Measurements from ENCODE around the gene NEO1. TPM values are rescaled to one million over a fixed set of nuclear protein-coding genes. Genes with fewer than 3 reads are reported as not detected.

The NEO1 gene
- total and polyA plus RNA-seq, 9 of the 15 experiments (the other 6 are each of a cell fraction or from before 2014, with no cell fraction given) = 0.08 to 1.7 (median 0.48) TPM

DNA sequence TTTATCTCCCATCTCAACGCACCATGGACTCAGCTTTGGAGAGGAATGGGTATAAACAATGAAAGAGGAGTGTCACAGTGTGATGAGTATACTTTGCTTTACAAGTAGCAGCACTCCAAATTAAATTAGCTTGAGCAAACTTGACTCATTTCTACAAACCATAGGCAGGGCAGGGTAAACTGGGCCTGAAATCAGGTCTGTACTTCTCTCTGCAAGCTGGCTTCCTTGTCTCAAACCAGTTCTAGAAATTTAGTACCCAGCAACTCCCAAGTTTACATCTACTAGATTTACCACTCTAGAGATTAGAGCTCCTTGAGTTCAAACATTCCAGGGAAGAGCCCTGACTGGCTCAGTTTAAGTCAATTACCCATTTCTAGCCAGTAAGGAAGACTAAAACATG is 37.4 kb upstream of the NEO1 start:
- CTCF ChIA-PET (ENCODE audit: low intra/inter-chr PET ratio) = no interaction called here
- in situ Hi-C loops (cut with MboI) = no loop called here

More for the DNA sequence above, 37.4 kb upstream of the NEO1 start:
- TF ChIP-seq, protein P1, sequence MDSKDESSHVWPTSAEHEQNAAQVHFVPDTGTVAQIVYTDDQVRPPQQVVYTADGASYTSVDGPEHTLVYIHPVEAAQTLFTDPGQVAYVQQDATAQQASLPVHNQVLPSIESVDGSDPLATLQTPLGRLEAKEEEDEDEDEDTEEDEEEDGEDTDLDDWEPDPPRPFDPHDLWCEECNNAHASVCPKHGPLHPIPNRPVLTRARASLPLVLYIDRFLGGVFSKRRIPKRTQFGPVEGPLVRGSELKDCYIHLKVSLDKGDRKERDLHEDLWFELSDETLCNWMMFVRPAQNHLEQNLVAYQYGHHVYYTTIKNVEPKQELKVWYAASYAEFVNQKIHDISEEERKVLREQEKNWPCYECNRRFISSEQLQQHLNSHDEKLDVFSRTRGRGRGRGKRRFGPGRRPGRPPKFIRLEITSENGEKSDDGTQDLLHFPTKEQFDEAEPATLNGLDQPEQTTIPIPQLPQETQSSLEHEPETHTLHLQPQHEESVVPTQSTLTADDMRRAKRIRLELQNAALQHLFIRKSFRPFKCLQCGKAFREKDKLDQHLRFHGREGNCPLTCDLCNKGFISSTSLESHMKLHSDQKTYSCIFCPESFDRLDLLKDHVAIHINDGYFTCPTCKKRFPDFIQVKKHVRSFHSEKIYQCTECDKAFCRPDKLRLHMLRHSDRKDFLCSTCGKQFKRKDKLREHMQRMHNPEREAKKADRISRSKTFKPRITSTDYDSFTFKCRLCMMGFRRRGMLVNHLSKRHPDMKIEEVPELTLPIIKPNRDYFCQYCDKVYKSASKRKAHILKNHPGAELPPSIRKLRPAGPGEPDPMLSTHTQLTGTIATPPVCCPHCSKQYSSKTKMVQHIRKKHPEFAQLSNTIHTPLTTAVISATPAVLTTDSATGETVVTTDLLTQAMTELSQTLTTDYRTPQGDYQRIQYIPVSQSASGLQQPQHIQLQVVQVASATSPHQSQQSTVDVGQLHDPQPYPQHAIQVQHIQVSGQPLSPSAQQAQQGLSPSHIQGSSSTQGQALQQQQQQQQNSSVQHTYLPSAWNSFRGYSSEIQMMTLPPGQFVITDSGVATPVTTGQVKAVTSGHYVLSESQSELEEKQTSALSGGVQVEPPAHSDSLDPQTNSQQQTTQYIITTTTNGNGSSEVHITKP (IDR thresholded peaks at IDR 0.05; ENCODE audit: partially characterized antibody) = no peak
- no peak for TF ChIP-seq MEF2D (tag; conservative IDR thresholded peaks at IDR 0.05; ENCODE audit: low read depth)
- TF ChIP-seq NFRKB (IDR thresholded peaks at IDR 0.05; ENCODE audit: low read depth) = no peak
- no peak for TF ChIP-seq TSC22D4 (tag; IDR thresholded peaks at IDR 0.05)
- TF ChIP-seq PML (IDR thresholded peaks at IDR 0.05; ENCODE audit: low read length) = no peak
- no peak for TF ChIP-seq ELF2 (CRISPR knock-in tag; IDR thresholded peaks at IDR 0.05)
- no peak for TF ChIP-seq ZNF586 (CRISPR knock-in tag; conservative IDR thresholded peaks at IDR 0.05)
- TF ChIP-seq HSF4 (CRISPR knock-in tag; IDR thresholded peaks at IDR 0.05; ENCODE audit: borderline replicate concordance) = no peak
- no peak for TF ChIP-seq RAD51 (IDR thresholded peaks at IDR 0.05; ENCODE audit: borderline replicate concordance, low read depth)
- TF ChIP-seq ZNF699 (CRISPR knock-in tag; IDR thresholded peaks at IDR 0.05; ENCODE audit: insufficient replicate concordance) = no peak
- no peak for TF ChIP-seq WHSC1 (IDR thresholded peaks at IDR 0.05; ENCODE audit: low read length)
- no peak for TF ChIP-seq SMAD2 (IDR thresholded peaks at IDR 0.05; ENCODE audit: low read depth, low read length)
- no peak for TF ChIP-seq GATAD2A (IDR thresholded peaks at IDR 0.05)
- no peak for TF ChIP-seq ZNF830 (CRISPR knock-in tag; IDR thresholded peaks at IDR 0.05)
- no peak for TF ChIP-seq RNF2 (IDR thresholded peaks at IDR 0.05)
- no peak for TF ChIP-seq CREB3 (tag; conservative IDR thresholded peaks at IDR 0.05; ENCODE audit: low read depth)
- no peak for TF ChIP-seq ATF3 (IDR thresholded peaks at IDR 0.05)
- no peak for TF ChIP-seq ATF3 (CRISPR knock-in tag; conservative IDR thresholded peaks at IDR 0.05)
- no peak for TF ChIP-seq ZNF175 (CRISPR knock-in tag; IDR thresholded peaks at IDR 0.05; ENCODE audit: low read depth)
- no peak for TF ChIP-seq MBD2 (IDR thresholded peaks at IDR 0.05; ENCODE audit: borderline replicate concordance, low read depth)
- no peak for TF ChIP-seq MAFK (IDR thresholded peaks at IDR 0.05; ENCODE audit: low read length)
- Histone ChIP-seq H3K79me2 (ENCODE audit: control insufficient read depth, insufficient read depth, low read length) (no peaks in the 10 kb centered on the region), H3K9ac (ENCODE audit: insufficient read depth in 1 of 2, low read depth in 2 of 2, low read length in 2 of 2) (no peak overlapping the region), H3K4me2 (ENCODE audit: insufficient read depth, low read length) (no peak overlapping the region), H3K9me1 (ENCODE audit: control insufficient read depth, insufficient read depth, low read length) (no peaks in the 10 kb centered on the region), H3K27me3 (ENCODE audit: control insufficient read depth in 2 of 2, insufficient read depth in 2 of 2, low read length in 2 of 2) (peaks cover 6 to 9% of the 10 kb centered on the region in 2 experiments; a peak in 4 of 5 replicates), H3K9me3 (replicated peaks; ENCODE audit: control insufficient read depth, insufficient read depth, low read depth, low read length) (no peaks in the 10 kb centered on the region), H3K4me1 (replicated peaks in 1 of 2; ENCODE audit: control insufficient read depth in 2 of 2, insufficient read depth in 2 of 2, low read length in 2 of 2) (peaks cover 0 to 2% of the 10 kb centered on the region in 2 experiments; a peak in 2 of 5 replicates), H2AFZ (ENCODE audit: low read depth, low read length) (no peak overlapping the region), H3K36me3 (ENCODE audit: control insufficient read depth, insufficient read depth, low read length) (no peaks in the 10 kb centered on the region), H3K27ac (ENCODE audit: extremely low read depth, low read depth, low read length) (no peak overlapping the region), H3K4me3 (no peak overlapping the region), H4K20me1 (replicated peaks; ENCODE audit: control insufficient read depth, insufficient read depth, low read length) (no peaks in the 10 kb centered on the region)
- no peak for DNase-seq (ENCODE audit: extremely low read depth in 1 of 4, low spot score in 3 of 4)
- POLR2A ChIA-PET = no interaction called here
- FAIRE-seq = no peak
- no peak for ATAC-seq
- intact Hi-C loops (cut with micrococcal nuclease) = no loop called here
- no TSS peak for BruUV-seq (replicated peaks)
- WGBS (ENCODE audit: insufficient coverage, low coverage, missing lambda C conversion rate) = 0% methylated on average over 1 of the region's 1 CpG
